GM18909 (cell line): Measurements from ENCODE around the gene MAGI1.
A peak's percentile ranks its signal among the peaks of the same experiment; 100 is the strongest.
"Not testable (repeated sequence)": the region's sequence is repeated elsewhere in the genome, so short reads cannot be mapped to it uniquely, and the experiment has no call there.

Source experiments
- ATAC-seq: cut with Tn5 transposase; IDR thresholded peaks from one replicate; pipeline ENCODE4 v1.9.1; 2021; ENCODE audit warnings: mild to moderate bottlenecking; ENCODE audit not compliant: unreplicated experiment, poor library complexity

The MAGI1 gene

GRCh38 chr3:65914740-65915367 lies 123.9 kb downstream of the MAGI1 start:
- peak; percentile 31 for ATAC-seq

DNA sequence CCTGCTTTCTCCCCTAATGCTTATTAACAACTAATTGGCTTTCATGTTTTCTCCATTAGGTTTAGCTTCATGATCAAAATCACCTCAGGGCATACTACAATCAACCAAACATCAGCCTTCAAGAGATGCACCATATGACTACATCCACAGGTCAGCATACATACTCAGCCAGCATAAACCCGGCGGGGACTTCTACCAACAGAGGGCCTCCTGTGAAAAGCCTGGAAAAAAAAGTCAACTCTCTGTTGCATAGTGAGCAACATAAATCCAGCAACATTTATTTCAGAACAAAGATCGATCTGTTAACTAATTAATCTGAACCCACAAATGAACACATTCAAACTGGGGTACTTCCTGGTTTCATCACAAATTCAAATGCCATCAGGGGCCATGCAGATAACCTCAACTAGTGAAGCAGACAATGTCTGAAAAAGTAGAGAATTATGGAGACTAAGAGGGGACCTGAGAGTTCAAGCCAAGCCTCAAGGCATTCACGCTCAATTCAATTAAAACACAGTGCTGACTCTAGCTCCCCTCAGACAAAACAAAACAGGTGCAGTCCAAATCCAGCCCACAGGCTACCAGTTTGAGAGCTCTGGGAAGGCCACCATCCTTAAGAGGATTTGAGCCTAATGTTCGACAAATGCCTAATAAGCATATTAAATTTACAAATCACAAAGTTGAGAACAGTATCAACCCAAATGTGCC lies 124.5 kb downstream of the MAGI1 start:
- no peak for ATAC-seq

- ATAC-seq, result no peak
Measured at GRCh38 chr3:65912647-65913046, 126.1 kb downstream of the MAGI1 start.

GRCh38 chr3:65908588-65908987 lies 130.1 kb downstream of the MAGI1 start:
- no peak for ATAC-seq

- ATAC-seq, result no peak
Measured at GRCh38 chr3:65907232-65908130, 131.2 kb downstream of the MAGI1 start.

- no peak for ATAC-seq
Measured at GRCh38 chr3:65905771-65906170, 132.9 kb downstream of the MAGI1 start.

DNA sequence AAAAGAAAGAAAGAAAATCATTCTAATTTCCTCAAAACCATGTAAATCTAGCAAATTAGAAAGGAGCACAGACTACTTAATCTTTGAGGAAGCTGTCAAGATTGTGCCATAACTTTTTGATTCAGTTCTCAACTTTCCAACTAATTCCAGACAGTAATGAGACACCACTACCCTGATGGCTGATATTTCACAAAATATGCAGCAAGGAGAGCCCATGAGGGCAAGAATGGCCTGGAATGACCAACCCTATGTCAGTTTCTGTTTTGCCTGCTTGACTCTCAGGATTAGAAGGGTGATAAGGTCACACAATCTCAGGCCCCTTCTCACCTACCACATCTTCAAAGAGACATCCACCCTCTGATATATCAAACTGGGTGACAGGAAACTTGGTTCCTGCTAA lies 134.7 kb downstream of the MAGI1 start:
- ATAC-seq, result no peak

- ATAC-seq, result no peak
Measured at GRCh38 chr3:65902304-65902793, 136.4 kb downstream of the MAGI1 start.

DNA sequence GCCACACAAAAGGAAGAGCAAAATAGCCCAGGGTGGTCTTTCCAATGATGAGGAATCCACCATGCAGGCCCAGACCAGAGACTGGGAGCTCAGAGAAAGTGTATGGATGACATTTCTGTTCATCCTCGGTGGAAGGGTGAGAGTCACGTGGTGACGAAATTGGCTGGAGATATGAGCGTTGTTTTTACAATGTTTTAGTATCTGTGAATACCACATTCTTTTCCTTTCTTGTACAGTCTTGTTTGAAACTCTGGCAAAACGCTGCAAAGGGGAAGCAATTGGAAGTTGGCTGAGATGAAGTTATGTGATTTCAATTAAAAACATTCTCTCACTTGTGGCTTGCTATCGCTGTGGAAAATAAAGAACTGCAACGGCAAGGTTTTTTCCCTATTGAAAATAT lies 137.5 kb downstream of the MAGI1 start:
- no peak for ATAC-seq

- ATAC-seq, result no peak
Measured at GRCh38 chr3:65899226-65899625, 139.5 kb downstream of the MAGI1 start.

- no peak for ATAC-seq
Measured at GRCh38 chr3:65897766-65898165, 141.0 kb downstream of the MAGI1 start.

DNA sequence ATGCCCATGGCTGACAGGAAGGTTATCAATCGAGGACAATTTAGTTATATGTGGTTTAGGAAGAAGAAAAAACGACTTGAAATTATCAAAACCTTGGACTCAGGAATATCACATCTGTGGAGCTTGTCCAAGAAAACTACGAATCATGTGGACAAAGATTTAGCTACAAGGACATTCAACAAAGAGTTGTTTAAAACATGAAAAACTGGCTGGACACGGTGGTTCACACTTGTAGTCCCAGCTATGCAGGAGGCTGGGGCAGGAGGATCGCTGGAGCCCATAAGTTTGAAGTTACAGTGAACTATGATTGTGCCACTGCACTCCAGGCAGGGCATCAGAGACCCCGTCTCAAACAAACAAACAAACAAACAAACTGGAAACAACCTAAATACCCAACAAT lies 142.4 kb downstream of the MAGI1 start:
- ATAC-seq, result no peak

- ATAC-seq, result no peak
Measured at GRCh38 chr3:65894679-65895453, 143.9 kb downstream of the MAGI1 start.

- ATAC-seq, result no peak
Measured at GRCh38 chr3:65894126-65894525, 144.6 kb downstream of the MAGI1 start.

DNA sequence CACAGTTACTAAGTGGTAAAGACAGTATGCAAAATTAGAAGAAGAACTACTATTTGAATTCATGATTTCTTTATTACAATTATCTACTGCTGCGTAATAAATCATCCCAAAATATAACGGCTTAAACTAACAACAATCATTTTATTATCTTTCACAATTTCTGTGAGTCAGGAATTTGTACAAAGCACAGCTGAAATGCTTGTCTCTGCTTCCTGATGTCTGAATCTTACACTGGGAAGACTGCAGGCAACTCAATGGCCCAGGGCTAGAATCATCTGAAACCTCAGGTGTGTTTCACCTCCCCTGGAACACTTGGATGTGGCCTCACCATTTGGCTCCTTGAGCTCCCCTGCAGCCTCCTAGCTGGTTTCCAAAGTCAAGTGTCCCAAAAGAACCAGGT lies 145.1 kb downstream of the MAGI1 start:
- no peak for ATAC-seq

DNA sequence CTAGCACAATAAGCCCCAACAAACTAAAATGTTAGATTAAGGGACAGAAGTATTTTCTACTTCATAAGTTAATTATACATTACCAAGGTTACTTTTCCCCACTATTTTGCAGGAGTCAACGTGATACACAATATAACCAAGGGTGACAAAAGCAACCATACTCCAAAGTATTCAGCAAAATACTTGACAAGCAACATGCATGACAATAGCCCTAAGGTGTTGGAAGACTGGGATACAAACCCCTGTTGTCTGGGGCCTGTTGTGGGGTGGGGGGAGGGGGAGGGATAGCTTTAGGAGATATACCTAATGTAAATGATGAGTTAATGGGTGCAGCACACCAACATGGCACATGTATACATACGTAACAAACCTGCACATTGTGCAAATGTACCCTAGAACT lies 147.2 kb downstream of the MAGI1 start:
- not testable (repeated sequence) for ATAC-seq

DNA sequence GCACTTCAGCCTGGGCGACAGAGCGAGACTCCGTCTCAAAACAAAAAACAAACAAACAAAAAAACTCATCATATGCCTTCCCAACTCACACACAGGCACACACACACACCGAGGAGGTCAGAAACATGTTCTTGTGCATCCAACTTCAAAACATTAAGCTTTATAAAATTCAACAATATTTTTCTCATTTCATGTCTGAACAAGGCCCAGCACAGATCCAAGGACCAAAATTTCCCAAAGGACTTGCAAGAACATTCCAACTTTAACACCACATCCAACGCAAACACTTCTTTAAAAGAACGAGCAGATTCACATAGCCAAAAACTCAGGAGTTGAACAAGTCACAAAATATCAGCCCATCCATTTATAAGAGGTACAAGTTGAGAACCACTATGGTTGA lies 148.4 kb downstream of the MAGI1 start:
- ATAC-seq, result no peak

GRCh38 chr3:65889707-65890099 lies 149.0 kb downstream of the MAGI1 start:
- ATAC-seq, result no peak

DNA sequence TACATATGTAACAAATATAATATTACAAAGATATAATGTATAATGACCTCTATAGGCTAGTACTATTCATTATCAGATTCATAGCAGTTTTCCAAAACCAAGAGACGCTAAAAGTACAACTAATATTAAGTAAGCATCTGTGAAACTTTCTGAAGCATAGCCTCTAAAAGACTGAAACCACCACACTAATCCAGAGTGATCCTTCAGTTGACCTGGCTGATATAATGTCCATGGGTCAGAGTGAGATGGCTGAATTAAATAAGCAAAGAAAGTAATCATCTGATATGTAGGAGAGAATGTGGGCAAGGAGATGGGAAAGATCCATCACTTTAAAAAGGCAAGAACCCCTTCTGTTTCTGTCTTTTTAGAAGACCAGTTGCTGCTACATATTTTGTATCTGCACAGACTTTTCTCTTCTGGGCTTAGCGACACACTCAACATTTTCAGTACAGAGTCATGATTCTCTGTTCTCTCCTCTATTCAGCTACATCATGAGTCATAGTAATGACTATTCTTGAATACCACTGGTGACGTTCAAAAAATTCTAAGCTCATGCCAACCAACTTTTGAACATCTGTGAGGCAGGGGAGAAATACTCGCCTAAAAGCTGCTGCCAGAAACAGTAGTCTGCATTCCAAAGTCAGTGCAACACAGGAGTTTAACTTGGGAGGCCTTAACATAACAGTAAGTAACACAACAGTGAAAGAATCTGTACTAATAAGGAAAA lies 149.6 kb downstream of the MAGI1 start:
- ATAC-seq, result no peak

GRCh38 chr3:65888196-65888595 lies 150.5 kb downstream of the MAGI1 start:
- no peak for ATAC-seq
